Stimulated activated CD4-positive, alpha-beta T cell treated with anti-CD3 and anti-CD28 coated beads, Interleukin-2, amount 100 ng/mL, for 4 hours (primary cell): ENCODE results near the gene BRSK2.
"Not testable (repeated sequence)": the region's sequence is repeated elsewhere in the genome, so short reads cannot be mapped to it uniquely, and the experiment has no call there.

ENCODE experiments used
- DNase-seq: peaks from one replicate; pipeline ENCODE4 v3.0.0-alpha.2; 2020; ENCODE audit warnings: low read depth

The BRSK2 gene

DNA sequence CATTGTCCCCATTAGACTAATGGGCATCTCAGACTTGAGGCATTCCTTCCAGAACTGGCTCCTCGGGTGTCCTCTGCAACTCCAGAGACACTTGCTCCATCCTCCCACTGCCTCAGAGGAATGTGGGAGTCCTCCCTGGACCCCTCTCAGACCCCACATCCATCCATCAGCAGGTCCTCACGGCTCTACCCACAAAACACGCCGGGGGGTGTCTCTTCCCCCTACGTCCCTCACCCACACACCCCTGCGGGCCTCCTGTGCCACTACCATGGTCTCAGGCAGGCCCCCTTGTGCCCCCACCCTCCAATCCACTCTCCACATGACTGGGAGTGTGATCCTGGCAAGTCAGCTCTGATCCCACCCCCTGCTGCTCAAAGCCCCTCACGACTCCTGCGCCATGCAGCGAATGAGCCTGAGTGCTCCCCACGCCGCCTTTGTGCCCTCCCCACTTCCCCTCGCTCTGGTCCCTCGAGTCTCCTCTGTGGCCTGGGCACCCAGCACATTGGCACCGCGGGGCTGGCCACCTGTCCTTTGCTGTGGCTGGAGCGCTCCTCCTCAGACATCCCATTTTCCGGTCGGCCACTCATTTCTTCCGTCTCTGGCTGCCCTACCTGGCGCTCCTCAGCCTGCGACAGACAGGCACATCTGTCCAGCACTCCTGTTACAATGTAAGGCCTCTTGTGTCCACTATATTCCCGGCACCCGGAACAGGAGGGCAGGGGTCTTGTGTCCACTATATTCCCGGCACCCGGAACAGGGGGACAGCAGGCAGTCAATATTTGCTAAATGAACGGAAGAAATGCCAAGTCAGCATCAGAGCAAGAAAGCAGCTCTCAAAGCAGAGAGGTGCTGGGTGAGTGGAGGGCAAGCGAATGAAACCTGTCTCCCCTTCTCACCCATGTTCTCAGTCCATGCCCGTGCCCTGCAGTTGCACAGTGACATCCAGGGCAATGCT is 111.0 kb downstream of the BRSK2 start:
- no peak for DNase-seq

DNA sequence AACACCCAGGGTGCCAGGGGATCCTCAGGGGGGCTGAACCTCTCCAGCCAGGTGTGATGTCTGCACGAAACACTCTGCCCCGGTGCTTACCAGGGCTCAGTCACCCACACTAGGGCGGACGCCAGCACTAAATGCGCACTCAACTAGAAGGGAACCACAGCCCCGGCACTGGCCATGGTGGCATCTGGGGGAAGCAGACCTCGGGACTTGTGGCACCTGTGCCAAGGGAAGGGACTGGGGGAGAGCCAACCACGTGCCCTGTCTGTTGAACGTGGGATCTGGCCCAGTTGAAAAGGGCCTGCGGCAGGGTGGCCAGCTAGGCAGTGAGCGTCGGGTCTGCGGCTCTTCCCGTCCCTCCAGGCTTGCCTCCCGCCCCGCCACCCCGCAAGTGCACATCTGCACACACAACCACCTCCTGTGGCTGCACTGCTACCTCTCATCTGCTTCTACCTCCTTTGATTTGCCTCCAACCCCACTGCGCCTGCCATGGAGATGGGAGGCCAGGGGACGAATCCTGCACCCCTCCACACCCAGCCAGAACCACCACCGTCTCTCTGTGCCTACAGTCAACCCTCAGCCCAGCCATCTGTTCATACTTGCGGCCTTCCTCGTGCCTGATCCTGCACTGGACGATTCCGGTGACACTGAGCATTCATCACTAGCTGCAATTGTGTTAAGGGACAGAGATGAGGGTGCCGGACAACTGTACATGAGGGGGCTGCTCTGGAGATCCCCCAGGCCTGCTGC is 111.9 kb downstream of the BRSK2 start:
- no peak for DNase-seq

DNA sequence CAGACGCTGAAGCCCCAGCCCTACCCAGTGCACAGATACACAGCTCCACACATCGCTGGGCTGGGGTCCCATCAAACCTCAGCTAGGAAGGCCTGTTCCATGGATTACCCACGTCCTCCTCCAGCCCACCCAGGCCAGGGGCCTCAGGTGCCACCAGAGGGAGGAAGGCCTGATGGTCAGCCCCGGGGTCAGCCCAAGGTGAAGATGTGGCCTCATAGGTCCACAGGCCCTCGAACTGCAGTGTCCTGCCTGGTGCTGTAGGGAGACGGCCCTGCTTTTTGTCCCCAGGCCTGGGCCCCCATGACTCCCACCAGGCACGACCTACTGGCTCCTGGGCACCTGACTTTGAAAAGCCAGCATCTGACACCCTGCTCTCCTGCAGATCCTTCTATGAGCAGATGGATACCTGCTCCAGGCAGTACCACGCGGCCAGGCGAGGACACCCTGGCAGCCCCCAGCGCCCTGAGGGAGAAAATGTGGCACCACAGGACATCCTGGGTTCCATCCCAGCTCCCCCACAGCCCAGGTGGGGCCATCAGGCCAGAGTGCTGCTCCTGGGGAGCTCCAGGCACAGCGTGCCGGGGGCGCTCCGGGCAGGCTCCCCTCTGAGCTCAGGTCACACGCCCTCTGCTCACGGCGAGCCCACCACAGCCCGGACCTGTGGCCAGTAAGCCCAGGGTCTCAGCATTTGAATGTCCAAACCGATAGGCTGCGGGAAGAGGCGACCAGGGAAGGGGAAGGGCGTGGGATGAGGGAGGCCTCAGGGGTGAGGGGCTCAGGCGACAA is 112.6 kb downstream of the BRSK2 start:
- DNase-seq = no peak

DNA sequence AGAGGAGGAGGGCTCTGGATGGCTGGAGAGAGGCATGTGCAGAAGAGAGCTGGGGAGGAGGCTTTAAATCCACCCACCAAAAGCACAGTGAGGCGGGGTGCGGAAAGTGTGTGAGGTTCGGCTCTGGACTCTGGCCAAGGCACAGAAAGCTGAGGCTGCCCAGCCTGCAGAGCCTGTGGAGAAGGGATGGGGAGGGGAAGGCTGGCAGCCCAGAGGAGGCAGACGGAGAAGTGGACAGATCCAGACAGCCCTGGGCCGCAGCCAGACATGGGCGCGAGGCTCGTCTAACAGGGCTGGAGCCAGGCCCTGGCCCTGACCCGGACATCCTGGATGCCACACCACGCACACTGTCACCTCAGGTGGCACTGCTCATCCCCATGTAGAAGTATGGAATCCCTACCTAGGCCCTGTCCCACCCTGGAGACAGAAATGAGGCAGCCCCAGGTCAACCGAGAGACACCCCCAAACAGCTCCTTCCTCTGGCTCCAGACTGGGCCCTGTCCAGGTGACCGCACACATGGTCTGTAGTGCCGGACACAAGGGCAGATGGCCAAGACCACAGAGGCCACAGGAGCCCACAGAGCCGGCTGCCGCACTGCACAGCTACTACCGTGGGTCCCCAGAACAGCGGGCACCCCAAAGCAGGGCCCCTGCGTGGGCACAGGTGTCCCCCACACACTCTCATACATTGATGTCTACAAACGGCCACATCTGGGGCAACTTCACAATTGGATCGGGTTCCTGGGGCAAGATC is 113.4 kb downstream of the BRSK2 start:
- DNase-seq = no peak

DNA sequence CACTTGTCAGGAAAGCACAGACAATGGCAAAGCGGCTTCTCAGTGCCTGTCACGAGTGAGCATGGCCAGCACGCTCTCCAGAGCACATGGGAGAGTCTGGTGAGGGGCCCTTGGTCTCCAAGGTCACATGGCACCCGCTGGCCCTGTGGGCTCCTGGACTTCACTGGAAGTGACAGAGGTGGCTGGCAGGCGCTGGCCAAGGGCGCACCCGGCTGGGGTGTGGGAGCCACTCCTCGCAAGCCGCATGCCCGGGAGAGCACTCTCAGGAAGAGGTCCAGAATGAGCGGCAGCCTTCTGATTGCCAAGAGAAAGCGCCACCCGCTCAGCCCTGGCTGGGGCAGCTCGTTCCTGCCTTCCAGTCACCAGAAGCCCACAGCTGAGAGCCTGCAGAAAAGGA is 114.0 kb downstream of the BRSK2 start:
- DNase-seq = no peak

DNA sequence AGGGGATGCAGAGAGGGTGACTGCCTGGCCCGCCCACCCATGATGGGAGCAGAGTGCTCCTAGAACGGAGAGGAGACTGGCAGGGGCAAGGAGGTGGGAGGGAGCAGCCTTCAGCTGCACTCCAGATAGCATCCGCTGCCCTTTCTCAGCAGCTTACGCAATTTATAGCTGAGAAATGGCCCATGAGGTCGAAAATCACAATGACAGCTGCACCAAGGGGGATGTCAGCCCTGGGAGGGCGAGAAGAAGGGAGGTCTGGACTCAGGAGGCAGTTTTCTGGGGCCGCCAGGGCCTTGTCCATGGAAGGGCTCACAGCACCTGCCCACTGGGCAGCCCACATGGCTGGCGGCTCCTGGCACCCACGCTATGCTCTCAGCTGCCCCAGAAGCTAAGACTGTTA is 114.4 kb downstream of the BRSK2 start:
- DNase-seq = no peak

DNA sequence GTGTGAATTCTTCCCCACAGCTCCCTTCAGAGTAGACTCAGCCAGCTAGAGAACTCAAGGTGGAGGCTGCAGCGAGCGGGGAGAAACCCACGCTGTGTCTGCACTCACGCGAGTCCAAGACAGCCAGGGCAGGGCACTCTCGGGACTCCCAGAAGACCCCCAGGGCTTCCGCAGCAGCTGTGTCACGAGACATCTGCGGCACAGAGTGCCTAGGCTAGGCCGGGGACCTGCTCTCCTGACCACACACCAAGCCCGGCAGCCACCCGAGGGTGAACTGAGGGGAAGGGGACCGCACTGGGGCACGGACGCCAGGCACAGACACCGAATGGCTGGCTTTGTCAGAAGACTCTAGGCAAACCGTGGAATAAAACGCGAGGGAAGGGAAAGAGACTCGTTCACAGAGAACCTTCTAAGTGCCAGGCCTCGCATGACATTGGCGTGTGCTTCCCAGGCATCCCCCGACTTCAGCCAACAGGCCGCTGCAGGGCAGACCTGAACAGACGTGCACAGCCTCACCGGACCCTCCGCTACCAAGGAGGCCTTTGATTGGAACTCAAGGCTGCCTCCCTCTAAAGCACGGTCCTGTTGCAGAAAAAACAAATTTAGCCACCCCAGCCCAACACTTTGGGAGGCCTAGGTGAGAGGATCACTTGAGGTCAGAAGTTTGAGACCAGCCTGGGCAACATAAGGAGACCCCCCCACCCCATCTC is 115.0 kb downstream of the BRSK2 start:
- no peak for DNase-seq

DNA sequence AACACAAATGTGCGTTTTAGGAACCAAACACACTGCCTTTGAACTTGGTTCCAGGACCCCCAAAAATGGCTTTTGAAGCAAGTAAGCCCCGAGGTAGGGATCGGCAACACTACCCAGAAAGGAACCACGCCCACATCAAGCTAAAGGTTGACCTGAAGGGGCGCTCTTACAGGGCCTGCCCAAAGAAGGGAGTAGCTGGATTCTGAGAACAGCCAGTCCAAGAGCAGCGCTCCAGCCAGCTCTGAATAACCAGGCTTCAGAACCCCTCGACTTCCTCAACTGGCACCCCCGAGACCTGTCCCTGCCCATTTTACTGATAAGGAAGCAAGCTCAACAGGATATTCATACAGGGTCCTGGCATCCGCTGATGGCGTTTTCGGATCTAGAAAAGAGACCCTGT is 115.7 kb downstream of the BRSK2 start:
- no peak for DNase-seq

DNA sequence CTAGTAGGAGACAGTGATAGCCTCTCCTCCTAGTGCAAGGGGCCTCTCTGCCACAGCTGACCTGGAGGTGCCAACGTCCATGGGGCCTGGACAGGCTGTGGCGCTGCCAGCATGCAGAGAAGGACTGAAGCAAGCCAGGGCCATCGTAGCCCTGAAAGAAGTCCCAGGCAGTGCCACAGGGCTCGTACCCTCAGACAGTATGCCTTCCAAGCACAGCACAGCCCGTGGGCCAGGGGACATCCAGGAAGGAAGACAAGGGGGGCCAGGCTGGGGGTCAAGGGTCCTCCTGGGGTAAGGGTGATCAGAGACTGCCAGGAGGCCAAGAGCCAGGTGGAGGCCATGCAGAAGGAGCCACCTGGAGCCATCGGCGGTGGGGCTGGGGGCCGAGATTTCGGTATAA is 117.2 kb downstream of the BRSK2 start:
- no peak for DNase-seq

DNA sequence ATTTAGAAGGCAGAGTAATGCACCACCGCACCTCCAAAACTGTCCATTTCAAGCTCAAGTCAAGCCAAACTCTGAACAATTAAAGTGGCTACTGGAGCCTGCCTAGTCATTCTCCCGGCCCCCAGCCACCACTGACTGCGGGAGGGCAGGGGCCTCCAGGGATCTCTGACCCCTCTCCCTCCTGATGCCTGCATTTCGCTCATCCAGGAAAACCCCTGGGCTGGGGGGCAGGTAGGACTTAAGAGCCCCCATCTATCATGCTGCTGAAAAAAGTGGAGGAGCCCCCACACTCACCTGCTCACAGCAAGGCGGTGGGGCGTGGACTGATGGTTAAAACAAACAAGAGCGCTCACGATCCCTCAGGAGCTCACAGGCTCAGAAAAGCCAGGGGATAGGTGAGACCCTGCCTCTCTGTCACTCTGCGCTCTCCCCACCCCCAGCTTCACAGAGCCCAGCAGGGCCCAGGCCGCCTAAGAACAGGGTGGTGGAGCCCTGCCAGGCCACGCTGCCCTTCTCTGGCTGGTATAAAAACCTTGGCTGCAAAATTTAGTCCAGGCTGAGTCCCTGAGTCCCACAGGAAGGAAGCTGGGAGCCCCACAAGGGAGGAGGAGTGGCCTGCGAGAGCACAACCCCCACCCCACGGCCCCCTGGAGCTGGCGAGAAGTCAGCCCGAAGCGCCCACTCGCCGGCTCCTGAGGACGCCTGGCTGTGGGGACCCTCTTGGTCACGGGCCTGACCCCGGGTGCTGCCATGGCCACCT is 117.8 kb downstream of the BRSK2 start:
- no peak for DNase-seq

DNA sequence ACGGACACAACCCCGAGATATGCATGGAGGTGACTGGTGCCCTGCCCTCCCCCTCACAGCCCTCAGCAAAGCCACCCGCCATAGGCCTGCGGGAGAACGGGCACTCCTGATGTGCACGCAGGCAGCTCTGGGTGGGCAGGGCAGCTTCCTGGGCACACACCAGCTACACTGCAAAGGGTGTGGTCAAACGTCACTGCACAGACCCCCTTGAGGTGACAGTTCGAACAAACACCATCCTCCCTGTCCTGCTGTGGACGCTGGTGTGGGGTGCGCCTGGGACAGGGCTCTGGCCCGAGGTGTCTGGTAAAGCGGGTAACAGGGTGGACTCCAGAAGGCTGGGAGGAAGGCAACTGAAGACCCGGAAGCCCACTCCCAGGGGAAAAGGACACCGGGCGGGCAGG is 118.8 kb downstream of the BRSK2 start:
- DNase-seq = no peak

DNA sequence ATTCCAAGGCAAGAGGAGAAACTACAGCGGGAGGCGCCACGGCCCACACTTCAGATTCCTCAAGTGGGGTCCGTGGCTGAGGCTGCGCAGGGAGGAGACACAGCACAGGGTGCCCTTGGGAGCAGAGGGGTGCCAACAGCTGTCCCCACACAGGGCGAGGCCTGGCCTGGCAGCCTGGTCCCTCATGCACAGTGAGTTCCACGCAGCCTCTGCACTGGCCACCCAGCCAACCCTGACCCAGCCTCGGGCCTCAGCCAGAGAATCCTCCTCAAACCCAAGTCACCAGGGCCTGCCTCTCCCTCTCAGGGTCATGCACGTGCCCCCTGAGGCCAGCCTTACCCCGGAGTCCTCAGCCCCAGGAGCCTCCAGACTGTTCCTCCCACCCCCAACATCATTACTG is 119.3 kb downstream of the BRSK2 start:
- DNase-seq = no peak

DNA sequence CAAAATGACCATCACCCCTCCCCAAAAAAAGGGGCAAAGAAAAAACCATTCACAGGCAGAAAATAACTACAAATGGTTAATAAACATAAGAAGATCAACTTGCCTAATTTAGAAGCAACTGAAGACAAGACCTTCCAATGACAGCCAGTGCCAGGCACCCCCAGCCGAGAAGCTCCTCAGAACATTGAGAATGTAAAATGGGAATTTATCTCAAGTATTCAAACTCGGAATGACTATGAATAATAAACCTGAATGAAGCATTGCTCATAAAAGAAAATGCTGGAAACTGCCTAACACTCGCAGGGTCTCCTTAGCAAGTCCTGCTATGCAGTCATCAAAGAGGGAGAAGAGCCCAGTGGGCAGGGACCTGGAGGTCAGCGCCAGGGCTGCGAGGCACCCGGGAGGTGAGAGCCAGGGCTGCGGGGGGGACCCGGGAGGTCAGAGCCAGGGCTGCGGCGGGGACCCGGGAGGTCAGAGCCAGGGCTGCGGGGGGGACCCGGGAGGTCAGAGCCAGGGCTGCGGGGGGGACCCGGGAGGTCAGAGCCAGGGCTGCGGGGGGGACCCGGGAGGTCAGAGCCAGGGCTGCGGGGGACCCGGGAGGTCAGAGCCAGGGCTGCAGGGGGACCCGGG is 120.0 kb downstream of the BRSK2 start:
- DNase-seq = no peak

DNA sequence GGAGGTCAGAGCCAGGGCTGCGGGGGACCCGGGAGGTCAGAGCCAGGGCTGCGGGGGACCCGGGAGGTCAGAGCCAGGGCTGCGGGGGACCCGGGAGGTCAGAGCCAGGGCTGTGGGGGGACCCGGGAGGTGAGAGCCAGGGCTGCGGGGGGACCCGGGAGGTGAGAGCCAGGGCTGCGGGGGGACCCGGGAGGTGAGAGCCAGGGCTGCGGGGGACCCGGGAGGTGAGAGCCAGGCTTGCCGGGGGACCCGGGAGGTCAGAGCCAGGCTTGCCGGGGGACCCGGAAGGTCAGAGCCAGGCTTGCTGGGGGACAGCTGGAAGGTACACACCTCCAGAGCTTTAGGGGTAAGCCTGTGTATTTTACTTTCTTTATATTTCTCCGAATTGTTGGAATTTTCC is 120.6 kb downstream of the BRSK2 start:
- not testable (repeated sequence) for DNase-seq

DNA sequence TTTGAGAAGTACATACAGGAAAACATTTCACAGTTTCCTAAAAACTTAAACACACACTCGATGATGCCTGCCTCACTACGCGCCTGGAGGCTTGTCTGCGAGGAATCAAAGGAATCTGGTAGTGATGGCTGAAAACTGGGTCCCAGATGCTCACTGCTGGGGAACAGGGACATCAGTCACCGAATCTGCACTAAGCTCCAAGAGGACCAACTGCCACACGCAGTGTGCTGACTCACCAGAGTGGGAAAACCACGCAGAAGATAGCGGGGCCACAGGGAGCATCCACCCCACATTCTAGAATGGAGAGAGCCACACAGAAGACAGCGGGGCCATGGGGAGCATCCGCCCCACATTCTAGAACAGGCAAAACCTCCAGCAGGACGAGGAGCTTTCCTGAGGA is 121.2 kb downstream of the BRSK2 start:
- no peak for DNase-seq

DNA sequence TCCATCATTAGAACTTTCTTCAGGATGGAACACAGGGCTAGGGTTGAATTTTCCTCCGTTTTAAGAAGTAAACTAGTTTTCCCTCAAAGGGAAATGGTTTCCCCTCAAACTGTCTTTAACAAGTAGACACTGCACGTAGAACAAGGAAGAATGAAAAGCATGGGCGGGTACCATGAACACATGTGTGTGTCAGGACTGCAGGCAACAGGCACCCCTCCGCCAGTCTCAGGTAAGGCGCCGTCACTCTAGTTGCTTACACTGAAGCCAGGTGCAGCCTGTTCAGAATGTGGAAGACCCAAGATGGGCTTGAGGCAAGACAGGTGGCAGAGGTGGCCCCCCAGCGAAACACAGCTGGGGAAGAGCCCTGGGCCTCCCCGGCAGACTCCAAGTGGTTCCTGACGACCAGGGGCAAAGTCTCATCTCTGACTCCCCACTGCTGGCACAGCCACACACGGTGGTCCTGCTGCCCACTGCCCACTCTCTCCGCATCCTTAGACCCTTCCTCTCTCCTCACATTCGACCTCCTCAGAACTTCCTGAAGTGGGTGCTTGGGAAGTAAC is 122.3 kb downstream of the BRSK2 start:
- no peak for DNase-seq
